Neutrophil (primary cell): ENCODE data around the gene CSF3R.
A peak's percentile ranks its signal among the peaks of the same experiment; 100 is the strongest.

Experiments used
- H3K27ac ChIP-seq: fragments of 200-600 bp; sonication (generic); 2 replicates; pipeline ENCODE4 v1.5.1; 2016; ENCODE audit warnings: mild to moderate bottlenecking, moderate library complexity
- H3K27me3 ChIP-seq: fragments of 200-600 bp; sonication (generic); 2 replicates; pipeline ENCODE4 v1.6.0; 2016; ENCODE audit warnings: mild to moderate bottlenecking
- H3K36me3 ChIP-seq: fragments of 200-600 bp; sonication (generic); 2 replicates; pipeline ENCODE4 v1.5.1; 2017
- H3K4me1 ChIP-seq, 2 experiments: fragments of 200-600 bp in 1 of 2; sonication (generic) in 1 of 2; 1 replicate in 1 of 2; 2 replicates in 1 of 2; pipeline versions ENCODE4 v1.5.1 to v1.6.1; 2013 to 2016; ENCODE audit warnings: low read depth in 1 of 2, low read length in 1 of 2, mild to moderate bottlenecking in 1 of 2, moderate library complexity in 1 of 2; ENCODE audit not compliant: control insufficient read depth in 1 of 2, insufficient read depth in 1 of 2
- H3K4me3 ChIP-seq, 2 experiments: fragments of 200-600 bp in 1 of 2; sonication (generic) in 1 of 2; 1 replicate in 1 of 2; 2 replicates in 1 of 2; pipeline ENCODE4 v1.5.1; 2013 to 2016; ENCODE audit warnings: low read depth in 1 of 2, low read length in 1 of 2, mild to moderate bottlenecking in 1 of 2, moderate library complexity in 1 of 2
- H3K9me3 ChIP-seq: fragments of 200-600 bp; sonication (generic); 2 replicates; pipeline ENCODE4 v1.5.1; 2016
- TF ChIP-seq, protein P1 (sequence below): fragments of 200-600 bp; sonication (generic); IDR thresholded peaks from 2 replicates; pipeline ENCODE4 v1.5.1; 2016; ENCODE audit warnings: antibody characterized with exemption

CSF3R gene

DNA sequence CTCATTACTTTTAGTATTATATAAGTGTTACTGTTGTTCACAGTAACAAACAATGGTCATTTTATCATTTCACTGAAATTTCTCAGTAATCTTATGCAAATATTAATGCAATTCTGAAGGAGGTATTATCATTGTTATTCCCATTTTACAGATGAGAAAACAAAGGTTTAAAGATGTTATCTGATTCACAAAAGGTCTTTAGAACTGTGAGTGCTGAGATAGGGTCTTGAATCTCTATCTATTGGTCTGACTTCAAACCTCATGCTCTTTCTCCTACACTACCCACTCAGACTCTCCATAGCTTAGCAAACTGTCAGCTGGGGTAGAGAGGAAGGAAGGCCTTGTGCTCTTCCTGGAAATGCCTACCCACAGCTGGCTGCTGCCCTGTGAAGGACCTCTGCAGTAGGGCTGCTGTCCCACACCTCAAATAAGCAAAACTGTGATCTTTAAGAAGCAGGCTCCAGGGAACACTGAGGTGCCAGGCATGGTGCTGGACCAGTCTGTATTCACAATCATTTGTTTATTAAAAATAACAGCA, 26.3 kb downstream of the CSF3R start:
- Histone ChIP-seq H3K27me3 (no peaks in the 10 kb centered on the region), H3K4me3 (peak overlapping the region in 1 of 2 experiments; percentile 56), H3K36me3 (peaks cover 4% of the 10 kb centered on the region), H3K4me1 (peaks cover 43 to 44% of the 10 kb centered on the region in 2 experiments), H3K9me3 (no peaks in the 10 kb centered on the region), H3K27ac (peak overlapping the region; percentile 44)
- TF ChIP-seq, protein P1, sequence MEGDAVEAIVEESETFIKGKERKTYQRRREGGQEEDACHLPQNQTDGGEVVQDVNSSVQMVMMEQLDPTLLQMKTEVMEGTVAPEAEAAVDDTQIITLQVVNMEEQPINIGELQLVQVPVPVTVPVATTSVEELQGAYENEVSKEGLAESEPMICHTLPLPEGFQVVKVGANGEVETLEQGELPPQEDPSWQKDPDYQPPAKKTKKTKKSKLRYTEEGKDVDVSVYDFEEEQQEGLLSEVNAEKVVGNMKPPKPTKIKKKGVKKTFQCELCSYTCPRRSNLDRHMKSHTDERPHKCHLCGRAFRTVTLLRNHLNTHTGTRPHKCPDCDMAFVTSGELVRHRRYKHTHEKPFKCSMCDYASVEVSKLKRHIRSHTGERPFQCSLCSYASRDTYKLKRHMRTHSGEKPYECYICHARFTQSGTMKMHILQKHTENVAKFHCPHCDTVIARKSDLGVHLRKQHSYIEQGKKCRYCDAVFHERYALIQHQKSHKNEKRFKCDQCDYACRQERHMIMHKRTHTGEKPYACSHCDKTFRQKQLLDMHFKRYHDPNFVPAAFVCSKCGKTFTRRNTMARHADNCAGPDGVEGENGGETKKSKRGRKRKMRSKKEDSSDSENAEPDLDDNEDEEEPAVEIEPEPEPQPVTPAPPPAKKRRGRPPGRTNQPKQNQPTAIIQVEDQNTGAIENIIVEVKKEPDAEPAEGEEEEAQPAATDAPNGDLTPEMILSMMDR, result no peak

DNA sequence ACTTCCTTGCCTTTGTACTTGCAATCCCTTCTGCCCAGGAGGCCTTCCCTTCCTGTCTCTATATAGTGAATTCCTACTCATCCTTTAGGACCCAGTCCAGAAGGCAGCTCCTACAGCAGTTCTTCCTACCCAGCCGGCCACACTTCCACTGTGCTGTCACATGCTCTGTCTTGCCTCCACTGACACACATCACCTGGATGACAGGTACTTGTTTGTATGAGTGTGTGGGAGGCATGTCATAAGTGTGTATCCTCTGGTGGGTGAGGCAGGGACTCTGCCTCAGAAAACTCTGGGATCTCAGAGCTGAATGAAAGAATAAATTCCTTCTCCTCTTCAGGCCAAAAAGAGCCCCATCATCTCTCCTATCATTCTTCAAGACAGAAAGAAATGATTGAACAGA, 27.3 kb downstream of the CSF3R start:
- H3K4me3 ChIP-seq, result no peak overlapping the region
- peaks cover 4% of the 10 kb centered on the region for H3K36me3 ChIP-seq
- H3K9me3 ChIP-seq, result no peaks in the 10 kb centered on the region
- H3K27ac ChIP-seq, result no peak overlapping the region
- peaks cover 53 to 55% of the 10 kb centered on the region in 2 experiments for H3K4me1 ChIP-seq
- H3K27me3 ChIP-seq, result no peaks in the 10 kb centered on the region
- TF ChIP-seq, protein P1, result no peak

DNA sequence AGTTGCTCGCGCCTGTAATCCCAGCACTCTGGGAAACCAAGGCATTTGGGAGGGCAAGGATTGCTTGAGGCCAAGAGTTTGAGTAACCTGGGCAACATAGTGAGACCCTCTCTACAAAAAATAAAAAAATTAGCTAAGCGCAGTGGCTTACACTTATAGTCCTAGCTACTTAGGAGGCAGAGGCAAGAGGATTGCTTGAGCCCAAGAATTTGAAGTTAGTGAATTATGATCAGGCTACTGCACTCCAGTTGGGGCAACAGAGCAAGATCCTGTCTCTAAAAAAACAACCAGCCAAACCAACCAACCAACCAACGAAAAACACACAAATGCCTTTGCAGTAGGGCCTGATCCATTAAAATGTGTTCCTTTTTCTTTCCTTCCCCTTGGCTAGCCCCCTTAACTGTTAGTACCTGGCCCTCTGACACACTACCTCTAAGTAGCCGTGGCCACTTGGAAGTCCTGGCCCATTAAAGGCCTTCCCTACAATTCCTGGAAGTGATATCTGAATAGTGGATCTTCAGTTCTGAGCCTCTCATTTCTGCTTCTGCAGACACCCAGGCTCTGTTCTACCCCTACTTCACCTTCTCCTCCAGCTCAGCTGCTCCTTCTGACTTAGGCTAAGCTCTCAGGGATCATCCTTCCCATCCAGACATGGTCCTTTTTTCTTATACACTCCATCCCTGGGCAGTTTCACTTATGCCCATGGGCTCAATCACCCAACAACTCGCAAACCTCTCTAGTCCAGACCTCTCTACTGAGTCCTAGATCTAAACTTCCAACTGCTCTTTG, 28.9 kb downstream of the CSF3R start:
- Histone ChIP-seq H3K9me3 (no peaks in the 10 kb centered on the region), H3K4me3 (no peak overlapping the region), H3K27me3 (no peaks in the 10 kb centered on the region), H3K4me1 (peaks cover 50 to 53% of the 10 kb centered on the region in 2 experiments), H3K27ac (no peak overlapping the region), H3K36me3 (peaks cover 4% of the 10 kb centered on the region)
- TF ChIP-seq, protein P1, result no peak

DNA sequence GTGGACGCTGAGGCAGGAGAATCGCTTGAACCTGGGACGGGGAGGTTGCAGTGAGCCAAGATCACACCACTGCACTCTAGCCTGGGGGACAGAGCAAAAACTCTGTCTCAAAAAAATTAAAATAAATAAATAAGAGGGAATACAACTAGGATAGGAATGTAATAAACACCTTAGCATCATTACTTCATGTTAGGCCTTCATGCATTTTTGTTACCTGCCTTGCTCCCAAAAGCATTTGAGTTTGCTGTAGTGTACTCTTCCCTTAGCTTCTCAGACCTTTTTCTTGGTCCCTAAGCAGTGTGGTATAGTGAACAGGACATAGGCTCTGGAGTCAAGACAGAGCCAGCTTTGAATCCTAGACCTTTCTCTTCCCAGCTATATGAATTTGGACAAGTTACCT, 29.7 kb downstream of the CSF3R start:
- H3K4me1 ChIP-seq, result peaks cover 49 to 53% of the 10 kb centered on the region in 2 experiments
- TF ChIP-seq, protein P1, result no peak

DNA sequence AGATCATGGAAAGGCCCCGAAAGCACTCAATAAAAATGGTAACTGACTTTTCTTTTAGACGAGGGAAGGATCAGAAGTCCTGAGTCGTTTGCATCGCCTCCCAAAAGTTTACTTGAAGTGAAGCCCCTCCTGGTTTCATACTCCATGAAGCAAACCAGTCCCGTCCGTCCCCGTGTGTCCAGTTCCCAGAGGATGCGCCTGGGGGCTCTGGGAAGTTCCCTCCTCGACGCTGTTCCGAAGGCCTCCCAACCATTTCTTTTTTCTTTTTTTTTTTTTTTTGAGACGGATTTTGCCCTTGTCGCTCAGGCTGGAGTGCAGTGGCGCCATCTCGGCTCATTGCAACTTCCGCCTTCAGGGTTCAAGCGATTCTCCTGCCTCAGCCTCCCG, 31.8 kb downstream of the CSF3R start:
- Histone ChIP-seq H3K4me3 (peak overlapping the region; percentile 76 to 86), H3K9me3 (no peaks in the 10 kb centered on the region), H3K27ac (peak overlapping the region; percentile 89), H3K36me3 (peaks cover 4% of the 10 kb centered on the region), H3K27me3 (no peaks in the 10 kb centered on the region), H3K4me1 (peaks cover 51 to 53% of the 10 kb centered on the region in 2 experiments)
- TF ChIP-seq, protein P1, result no peak

More for the DNA sequence above, 29.7 kb downstream of the CSF3R start:
- Histone ChIP-seq H3K9me3 (no peaks in the 10 kb centered on the region), H3K27ac (no peak overlapping the region), H3K27me3 (no peaks in the 10 kb centered on the region), H3K36me3 (peaks cover 4% of the 10 kb centered on the region), H3K4me3 (no peak overlapping the region)
